HG03064 (cell line): ENCODE data around the gene DARS1.
"Not testable (repeated sequence)": the region's sequence is repeated elsewhere in the genome, so short reads cannot be mapped to it uniquely, and the experiment has no call there.

Experiments
- ATAC-seq: cut with Tn5 transposase; IDR thresholded peaks from one replicate; pipeline ENCODE4 v1.9.1; 2021; ENCODE audit warnings: low read depth; ENCODE audit not compliant: unreplicated experiment

Gene DARS1

DNA sequence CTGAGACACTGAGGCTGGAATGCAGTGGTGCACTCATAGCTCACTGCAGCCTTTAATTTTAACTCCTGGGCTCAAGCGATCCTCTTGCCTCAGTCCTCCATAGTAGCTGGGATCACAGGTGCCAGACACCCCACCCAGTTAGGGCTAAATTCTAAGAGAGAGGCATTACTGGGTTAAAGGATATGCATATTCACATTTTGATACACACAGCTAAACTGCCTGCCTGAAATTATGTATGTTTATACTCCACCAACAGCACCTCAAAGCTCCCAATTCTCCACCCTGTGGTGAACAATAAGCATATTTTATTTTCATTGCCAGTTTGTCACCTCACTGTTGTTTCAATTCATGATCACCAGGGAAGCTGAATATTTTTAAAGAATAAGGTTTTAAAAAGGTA, 90.5 kb downstream of the DARS1 start:
- no peak for ATAC-seq

DNA sequence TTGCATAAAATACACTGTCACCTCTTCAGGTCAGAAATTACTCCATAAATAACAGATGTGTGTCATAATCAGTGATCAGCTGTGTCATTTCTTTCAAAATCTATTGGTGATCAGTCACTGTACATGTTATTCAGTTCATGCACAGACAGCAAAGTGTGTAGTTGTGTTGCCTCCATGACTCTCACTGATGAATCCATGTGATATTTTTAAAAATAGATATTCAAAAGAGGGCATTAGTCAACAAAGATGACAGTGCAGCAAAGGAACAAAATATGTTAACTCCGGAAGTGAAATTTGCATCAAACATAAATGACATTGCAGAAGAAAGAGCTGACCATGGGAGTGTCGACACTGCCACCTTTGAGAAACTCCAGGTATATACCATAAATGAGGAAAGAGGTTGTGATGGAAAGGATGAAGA, 92.0 kb downstream of the DARS1 start:
- no peak for ATAC-seq

DNA sequence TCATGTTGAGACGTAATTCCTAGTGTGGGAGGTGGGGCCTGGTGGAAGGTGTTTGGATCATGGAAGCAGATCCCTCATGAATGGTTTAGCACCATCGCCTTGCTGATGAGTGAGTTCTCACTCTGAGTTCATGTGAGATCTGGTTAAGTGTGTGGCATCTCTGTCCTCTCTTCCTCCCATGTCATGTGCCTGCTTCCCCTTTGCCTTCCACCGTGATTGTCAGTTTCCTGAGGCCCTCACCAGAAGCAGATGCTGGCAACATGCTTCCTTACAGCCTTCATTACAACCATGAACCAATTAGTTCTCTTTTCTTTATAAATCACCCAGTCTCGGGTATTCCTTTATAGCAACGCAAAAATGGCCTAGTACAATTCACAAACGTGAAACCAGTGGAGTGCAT, 94.6 kb downstream of the DARS1 start:
- ATAC-seq, result no peak

DNA sequence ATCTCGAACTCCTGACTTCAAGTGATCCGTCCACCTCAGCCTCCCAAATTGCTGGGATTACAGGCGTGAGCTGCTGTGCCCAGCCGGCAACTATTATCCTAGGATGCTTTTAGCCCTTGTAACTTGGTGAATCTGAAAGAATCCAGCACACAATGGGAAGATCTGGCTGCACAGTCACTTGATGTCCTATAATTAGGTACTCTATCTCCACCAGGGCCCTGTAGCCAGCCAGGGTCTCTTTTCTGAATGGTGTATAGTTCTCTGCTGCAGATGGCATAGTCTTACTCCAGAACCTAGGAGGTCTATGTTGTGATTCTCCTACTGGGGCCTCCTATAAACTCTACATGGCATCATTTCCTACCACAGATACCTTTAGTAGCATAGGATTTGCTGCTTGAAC, 95.3 kb downstream of the DARS1 start:
- no peak for ATAC-seq

DNA sequence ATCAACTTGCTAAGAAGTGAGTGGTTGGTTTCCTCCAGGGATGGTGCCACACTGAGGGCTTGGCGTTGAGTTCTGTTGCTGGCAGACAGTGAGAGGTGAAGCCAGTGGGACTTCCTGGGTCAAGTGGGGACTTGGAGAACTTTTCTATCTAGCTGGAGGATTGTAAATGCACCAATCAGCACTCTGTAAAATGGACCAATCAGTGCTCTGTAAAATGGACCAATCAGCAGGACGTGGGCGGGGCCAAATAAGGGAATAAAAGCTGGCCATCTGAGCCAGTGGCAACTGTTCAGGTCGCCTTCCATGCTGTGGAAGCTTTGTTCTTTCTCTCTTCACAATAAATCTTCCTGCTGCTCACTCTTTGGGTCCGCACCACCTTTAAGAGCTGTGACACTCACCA, 96.8 kb downstream of the DARS1 start:
- not testable (repeated sequence) for ATAC-seq

DNA sequence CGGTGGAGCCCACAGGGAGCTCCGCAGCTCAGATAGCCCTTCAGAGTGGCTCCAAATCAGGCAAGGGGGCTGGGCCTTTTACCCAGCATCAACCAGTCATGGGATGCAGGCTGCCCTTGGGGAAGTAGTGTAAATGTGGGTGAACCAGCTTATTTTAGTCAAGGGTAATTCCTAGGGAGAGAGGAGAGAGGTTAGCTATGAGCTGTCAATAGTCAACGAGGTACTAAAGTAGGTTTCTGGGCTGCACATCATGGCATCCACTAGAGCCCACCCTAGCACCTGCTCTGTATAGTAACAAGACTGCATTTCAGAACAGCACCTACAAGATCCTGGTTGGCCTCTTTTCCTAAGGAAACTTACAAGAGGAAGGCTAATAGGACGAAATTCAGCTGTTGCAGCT, 99.7 kb downstream of the DARS1 start:
- ATAC-seq, result no peak

DNA sequence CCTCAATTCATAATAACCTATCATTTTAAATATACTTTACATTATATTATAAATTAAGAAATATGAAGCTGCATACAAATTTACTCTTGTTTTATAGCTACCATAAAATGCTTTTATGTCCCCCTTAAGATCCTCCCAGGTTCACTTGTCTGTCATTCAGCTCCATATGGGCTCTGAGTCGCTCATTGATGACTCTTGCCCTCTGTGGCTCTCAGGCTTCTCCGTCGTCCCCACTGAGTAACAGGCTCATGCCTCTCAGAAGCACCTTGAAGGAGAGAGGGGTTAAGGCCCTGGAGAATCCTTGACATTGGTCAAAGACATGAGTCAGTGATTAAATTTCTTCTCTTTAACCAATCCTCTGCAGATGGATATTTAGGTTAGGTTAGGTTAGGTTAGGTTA, 103.0 kb downstream of the DARS1 start:
- ATAC-seq, result no peak

DNA sequence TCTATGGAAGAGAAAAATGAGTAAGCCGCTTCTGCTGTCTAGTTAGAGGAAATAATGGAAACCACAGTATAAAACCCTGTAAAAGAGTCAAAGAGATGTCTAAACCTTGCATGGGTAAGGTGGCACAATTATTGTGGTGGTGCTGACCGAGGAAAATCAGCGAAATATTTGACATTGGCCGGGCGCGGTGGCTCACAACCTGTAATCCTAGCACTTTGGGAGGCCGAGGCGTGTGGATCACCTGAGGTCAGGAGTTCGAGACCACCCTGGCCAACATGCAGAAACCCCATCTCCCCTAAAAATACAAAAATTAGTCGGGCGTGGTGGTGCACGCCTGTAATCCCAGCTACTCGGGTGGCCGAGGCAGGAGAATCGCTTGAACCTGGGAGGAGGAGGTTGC, 108.7 kb downstream of the DARS1 start:
- ATAC-seq, result not testable (repeated sequence)

DNA sequence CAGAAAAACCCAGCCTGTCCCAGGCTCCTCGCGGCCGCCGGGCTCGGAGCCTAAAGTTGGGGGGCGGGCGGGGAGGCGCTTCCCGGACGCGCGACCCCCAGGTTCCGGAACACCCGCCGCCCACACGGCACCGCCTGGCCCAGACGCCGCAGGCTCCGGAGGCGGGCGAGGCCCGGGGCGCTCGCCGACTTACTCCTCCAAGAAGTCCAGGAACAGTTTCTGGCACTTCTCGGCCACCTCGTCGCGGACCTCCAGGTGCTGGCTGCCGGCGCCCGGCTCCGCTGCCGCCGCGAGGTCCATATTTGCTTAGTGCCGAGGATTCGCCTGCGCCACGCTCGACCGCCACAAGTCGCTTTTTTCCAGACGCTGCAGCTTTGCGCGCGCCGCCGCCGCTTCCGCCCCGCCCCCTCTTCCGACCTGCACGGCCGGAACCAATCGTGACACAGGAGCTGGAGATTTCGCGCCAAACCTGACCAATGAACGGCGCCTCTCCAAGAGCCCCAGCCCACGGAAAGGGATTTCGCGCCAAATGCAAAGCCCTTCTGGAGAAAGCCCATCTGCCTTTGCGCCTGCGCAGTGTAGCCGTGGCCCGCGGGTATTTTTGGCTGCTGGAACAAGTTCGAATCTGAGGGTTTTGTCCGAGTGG, 109.2 kb downstream of the DARS1 start, which contains the start of gene MCM6:
MCM6 (minus strand) TSS at position 378 of the 646 bp plus-strand sequence; CDS start at position 300, 78 bp downstream.
- ATAC-seq, result peak; percentile 84

DNA sequence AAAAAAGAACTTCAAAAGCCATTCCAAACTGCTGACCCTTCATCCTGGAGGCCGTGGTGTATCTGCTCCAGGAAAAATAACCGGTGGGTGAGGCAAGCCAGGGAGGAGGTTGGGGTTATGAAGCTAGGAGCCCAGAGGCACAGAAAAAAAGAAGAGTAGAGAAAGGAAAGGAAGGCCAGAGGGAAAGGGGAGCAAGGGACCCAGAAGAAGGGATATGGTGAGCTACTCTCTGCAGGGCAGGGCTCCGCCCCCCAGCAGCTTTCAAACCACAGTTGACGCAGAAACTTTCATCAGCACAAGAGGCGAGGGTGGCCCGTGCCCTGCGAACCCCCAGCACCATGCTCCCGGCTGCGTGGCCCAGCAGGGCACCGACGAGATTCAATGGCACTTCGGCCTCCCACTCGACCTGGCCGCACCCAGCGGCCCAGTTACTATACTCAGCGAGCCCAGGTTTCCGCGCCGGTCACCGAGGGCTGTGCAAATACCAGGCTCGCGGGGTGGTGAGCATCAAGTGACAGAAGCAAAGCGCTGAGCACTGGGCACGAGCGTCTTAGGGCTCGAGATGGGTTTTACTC, 109.8 kb downstream of the DARS1 start:
- peak; percentile 50 for ATAC-seq

DNA sequence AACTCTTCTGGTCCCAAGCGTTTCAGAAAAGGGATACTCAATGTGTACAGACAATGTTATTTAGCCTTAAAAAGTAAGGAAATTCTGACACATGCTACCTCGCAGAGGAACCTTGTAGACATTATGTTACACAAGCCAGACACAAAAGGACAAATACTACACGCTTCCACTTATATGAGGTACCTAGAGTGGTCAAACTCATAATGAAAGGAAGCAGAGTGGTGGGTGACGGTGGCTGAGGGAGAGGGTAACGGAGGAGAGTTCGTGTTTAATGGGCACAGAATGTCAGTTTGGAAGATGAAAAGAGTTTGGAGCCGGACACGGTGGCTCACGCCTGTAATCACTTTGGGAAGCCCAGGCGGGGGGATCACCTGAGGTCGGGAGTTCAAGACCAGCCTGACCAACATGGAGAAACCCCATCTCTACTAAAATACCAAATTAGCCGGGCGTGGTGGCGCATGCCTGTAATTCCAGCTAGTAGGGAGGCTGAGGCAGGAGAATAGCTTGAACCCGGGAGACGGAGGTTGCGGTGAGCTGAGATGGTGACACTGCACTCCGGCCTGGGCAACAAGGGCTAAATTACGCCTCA, 110.6 kb downstream of the DARS1 start:
- ATAC-seq, result no peak

DNA sequence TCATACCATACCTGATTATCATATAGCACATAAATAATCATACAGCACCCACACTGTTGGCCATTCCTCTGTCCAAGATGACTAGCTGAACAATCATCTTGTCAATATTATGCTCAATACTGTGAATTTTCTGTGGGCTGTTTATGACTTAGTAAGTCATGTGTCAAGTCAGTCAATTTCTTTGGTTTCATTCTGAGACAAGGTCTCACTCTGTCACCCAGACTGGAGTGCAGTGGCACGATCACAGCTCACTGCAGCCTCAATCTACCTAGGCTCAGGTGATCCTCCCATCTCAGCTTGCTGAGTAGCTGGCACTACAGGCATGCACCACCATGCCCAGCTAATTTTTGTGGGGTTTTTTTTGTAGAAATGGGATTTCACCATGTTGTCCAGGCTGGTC, 114.9 kb downstream of the DARS1 start:
- ATAC-seq, result no peak

DNA sequence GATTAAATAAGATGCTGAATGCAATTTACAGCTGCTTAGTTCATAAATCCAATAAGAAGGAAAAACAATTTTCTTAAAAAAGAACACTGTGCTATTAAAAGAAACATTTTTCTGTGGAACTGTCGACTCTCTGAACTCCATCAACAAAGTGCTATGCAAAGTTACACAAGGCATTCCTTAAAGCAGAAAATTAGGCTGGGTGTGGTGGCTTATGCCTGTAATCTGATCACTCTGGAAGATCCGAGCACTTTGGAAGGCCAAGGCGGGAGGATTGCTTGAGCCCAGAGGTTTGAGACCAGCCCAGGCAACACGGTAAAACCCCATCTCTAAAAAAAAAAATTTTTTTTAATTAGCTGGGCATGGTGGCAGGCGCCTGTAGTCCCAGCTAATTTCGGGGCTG, 122.2 kb downstream of the DARS1 start:
- ATAC-seq, result no peak

DNA sequence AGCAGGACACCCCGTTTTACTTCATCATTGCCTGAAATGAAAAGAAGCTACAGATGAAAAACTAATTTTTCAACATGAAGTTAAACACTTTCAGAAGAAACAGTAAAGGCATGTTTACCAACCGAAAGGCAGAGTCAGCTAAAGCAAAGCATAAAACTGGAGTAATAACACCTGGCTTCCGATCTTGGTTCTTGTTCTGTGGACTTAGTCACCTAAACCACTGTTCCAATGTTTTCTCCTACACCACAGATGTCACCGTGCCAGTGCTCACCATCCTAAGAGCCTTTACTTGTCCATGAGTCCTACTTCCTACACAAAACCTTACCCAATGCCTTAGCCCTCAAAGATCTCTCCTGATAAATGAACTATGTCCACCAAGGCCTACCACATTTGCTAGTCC, 122.7 kb downstream of the DARS1 start:
- ATAC-seq, result no peak
